Measurements from ENCODE around the gene OSBP. TPM values are rescaled to one million over a fixed set of nuclear protein-coding genes. Genes with fewer than 3 reads are reported as not detected.

Gene OSBP
- total and polyA plus RNA-seq, 9 of the 15 experiments (the other 6 are each of a cell fraction or from before 2014, with no cell fraction given): 11.7 to 49.0 (median 28.7) TPM

- TF ChIP-seq RREB1 (CRISPR knock-in tag; IDR thresholded peaks at IDR 0.05) (no peak), PHF21A (IDR thresholded peaks at IDR 0.05; ENCODE audit: borderline replicate concordance, low read depth) (no peak), ATF4 (CRISPR knock-in tag; IDR thresholded peaks at IDR 0.05) (no peak), ETV5 (CRISPR knock-in tag; IDR thresholded peaks at IDR 0.05; ENCODE audit: low read depth) (no peak; the same call in 1 of the 2 replicates), SMAD1 (IDR thresholded peaks at IDR 0.05; ENCODE audit: low read depth, low read length, partially characterized antibody) (peak; percentile 11), HOMEZ (CRISPR knock-in tag; IDR thresholded peaks at IDR 0.05) (no peak), IFI16 (CRISPR knock-in tag; IDR thresholded peaks at IDR 0.05) (no peak), ZNF133 (CRISPR knock-in tag; IDR thresholded peaks at IDR 0.05) (no peak), ZNF561 (CRISPR knock-in tag; conservative IDR thresholded peaks at IDR 0.05) (no peak), RBM22 (IDR thresholded peaks at IDR 0.05; ENCODE audit: low read depth, low read length, poor library complexity, severe bottlenecking) (peak; percentile 72), ZSCAN32 (CRISPR knock-in tag; IDR thresholded peaks at IDR 0.05) (no peak), E2F3 (CRISPR knock-in tag; IDR thresholded peaks at IDR 0.05) (peak; percentile 69; the same call in 1 of the 2 replicates), RNF2 (IDR thresholded peaks at IDR 0.05) (peak; percentile 81; the same call in 1 of the 2 replicates), PHF8 (IDR thresholded peaks at IDR 0.05; ENCODE audit: borderline replicate concordance, low read length) (no peak), MLLT1 (IDR thresholded peaks at IDR 0.05) (peak; percentile 47 to 60; a peak in 3 of 4 replicates), HNRNPUL1 (IDR thresholded peaks at IDR 0.05; ENCODE audit: low read length) (no peak), NR2C2 (CRISPR knock-in tag; IDR thresholded peaks at IDR 0.05) (0 out of 2 replicates have a peak, but pooled peaks have one; percentile 5), NR2C2 (tag; IDR thresholded peaks at IDR 0.05) (no peak)
- TF ChIP-seq, protein P1, sequence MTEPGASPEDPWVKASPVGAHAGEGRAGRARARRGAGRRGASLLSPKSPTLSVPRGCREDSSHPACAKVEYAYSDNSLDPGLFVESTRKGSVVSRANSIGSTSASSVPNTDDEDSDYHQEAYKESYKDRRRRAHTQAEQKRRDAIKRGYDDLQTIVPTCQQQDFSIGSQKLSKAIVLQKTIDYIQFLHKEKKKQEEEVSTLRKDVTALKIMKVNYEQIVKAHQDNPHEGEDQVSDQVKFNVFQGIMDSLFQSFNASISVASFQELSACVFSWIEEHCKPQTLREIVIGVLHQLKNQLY (CRISPR knock-in tag; conservative IDR thresholded peaks at IDR 0.05): no peak
These were observed 65.2 kb downstream of the OSBP start (continued) for GRCh38 chr11:59550368-59550841.

All from K562 (cell line).